ENCODE results near the gene ANKRD62.

Gene ANKRD62

DNA sequence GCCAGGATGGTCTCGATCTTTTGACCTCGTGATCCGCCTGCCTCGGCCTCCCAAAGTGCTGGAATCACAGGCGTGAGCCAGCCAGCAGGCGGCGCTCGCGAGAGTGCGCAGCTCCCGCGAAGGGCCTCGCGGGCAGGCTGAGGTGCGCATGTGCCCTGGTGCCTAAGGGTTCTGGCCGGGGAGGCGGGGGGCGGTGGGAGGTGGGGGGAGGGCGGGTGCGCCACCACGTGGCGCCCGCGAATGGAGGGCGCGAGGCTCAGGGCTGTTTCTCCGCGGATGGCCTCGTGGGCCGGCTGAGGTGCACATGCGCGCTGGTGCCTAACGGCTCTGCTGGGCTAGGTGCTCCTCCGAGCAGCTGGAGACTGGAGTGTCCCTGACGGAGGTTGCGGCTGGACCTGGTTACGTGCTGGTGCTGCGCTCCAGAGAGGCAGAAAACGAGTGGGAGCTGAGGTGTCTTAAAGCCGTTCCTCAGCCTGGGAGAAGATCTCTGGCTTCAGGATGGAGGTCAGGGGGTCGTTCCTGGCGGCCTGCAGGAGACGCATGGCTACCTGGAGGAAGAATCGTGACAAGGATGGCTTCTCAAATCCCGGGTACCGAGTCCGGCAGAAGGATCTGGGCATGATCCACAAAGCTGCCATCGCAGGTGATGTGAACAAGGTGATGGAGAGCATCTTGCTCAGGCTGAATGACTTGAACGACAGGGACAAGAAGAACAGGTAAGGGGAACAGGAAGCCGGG lies at the start of gene ANKRD62:
ANKRD62 (plus strand) TSS at position 324 of the 738 bp plus-strand sequence; CDS start at position 499, 175 bp downstream.
- DNase-seq: no peak

DNA sequence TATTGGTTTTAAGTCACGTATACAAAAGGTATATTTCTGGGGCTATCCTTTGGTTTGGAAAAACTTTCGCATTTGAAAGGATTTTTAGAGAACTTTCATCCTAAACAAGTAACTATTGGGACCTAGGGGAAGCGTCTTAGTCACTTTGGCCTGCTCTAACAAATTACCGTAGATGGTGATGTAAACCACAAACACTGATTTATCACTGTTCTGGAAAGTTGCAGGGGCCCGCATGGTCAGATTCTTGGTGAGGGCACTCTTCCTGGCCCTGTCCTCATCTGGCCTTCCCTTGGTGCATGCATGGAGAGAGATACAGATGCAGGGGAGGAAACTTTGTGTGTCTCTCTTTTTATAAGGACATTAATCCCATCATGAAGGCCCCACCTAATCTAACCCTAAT lies 49.1 kb upstream of the ANKRD62 start:
- no peak for DNase-seq

DNA sequence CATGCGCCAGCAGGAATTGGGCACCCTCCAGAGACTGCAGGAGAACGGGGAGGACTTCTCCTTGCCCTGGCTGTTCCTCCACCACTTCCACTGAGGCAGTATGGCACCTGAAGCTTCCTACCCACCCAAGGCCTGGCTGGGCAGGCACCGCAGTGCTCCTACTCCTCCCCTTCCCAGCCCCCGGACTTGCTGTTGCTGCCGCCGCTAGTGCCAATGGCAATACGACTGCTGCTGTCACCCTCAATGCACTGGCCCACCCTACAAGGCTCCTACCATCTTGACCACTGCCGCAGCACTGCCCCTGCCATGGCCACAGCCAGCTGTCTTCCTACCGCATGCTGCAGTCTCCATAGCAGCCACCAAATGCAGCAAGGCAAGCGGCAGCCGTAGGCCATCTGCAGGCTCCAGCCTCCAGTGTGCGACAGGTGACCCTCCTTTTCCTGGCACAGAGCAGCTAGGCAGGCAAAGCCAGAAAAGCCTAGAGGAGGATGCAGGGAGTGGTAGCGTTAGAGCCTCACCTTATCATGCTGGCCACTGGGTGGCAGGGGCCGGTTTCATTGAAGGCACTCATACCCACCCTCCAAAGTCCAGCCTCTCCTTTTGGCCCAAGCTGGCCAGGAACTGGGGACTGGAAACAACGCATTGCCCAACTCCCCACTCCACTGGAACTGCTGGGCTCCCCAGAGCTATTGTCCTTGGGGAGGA lies 47.4 kb upstream of the ANKRD62 start:
- DNase-seq: no peak

DNA sequence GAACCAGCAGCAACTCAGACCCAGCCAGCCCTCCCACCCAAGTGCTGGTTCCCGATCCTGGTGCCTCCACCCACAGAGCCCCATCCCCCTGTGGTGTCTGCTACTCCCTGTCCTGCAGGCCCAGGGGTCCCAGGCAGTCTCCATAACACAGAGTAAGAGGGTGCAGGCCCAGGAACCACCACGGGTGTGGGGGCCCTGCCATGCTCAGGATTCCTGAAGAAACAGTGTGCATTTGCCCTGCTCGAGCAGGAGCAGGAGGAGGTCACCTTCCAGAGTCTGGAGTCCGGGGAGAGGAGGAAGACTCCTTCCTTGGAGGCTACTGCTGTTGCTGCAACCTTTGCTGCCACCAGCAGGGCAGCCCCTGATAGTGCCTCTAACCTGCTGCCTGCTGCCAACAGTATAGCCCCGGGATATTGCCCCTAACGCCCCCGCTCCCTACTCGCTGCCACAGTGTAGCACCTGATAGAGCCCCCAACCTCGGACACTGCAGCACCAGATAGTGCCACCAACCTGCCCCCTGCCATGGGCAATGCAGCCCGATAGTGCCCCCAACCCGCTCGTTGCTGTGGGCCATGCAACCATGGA lies 46.8 kb upstream of the ANKRD62 start:
- DNase-seq: no peak

DNA sequence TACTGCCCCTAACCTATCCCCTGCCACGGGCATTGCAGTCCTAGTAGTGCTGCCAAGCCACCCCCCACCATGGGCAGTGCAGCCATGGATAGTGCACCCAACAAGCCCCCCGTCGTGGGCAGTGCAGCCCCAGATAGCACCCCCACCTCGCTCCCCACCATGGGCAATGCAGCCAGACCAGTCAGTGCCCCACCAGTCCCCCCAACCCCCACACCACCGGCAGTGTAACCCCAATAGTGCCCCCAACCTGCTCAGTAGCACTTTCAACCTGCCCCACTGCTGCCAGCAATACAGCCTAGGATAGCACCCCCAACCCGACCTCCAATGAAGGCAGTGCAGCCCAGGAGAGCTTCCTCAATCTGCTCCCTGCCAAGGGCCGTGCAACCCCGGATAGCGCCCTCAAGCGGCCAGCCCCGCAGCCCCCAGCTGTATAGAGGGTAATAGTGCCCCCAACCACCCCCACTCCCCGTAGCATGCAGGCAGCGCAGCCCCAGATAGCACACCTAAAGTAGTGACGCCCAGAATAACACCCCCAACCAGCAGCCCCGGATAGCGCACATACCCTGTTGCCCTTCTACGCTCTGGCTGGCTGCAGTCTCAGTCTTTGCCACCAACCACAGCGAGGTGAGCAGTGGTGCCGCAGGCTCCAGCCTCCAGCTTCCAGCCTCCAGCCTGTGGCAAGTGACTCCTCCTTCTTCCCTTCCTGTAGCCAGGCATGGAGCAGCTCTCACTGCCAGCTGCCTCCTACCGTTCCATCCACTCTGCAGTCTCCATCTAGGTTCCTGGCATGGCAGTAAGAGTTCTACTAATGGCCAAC lies 45.4 kb upstream of the ANKRD62 start:
- no peak for DNase-seq

DNA sequence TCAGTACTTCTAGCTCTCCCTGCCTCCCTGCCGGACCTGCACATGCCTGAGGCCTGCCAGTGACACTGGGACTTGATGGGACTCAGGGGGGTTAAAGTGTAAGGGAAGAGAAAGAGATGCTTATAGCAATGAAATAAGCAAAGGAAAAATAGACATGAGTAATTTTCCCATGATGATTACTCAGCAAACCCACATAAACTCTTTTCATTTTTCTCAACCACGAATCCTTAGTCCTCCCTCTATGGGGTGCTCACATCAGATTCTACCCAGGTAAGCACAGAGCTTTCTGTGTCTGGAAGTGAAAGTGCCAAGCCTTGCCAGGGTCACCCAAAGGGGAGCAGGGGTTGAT lies 44.8 kb upstream of the ANKRD62 start:
- no peak for DNase-seq

DNA sequence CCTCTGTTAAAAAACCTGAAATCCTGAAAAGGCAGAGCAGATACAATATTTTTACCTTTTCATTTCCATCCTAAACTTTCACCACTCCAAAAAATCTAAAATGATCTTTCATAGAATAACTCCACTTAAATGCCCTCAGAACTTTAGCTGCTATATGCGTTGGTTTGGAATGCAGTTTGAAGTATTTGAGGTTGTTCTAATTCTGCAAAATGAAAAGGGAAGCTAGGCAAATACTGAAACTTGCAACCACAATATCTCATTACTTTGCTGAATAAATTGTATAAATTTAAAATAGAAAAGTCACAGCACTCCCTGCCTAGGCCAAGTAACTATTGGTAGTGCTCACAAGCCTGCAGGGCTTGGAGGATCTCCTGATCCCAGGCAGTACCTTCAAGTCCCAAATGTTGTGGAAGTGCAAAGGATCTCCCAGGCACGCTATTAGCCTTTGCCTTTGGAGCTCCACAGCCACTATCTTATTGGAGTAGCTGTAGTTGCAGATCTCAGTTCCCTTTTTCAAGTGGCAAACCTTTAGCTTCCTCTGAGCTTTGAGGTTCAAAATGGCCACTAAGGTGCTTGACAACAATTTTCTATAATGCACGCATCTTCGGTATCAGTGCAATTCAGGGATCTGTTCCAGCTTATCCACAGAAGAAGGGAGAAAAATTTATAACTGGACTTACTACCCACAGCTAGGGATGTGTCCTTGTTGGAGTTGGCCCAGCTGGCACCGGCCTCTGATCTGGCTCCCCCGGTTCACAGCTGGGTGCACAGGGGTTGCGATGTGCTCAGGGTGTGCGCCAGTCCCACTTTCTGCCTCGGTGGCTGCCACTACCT lies 43.4 kb upstream of the ANKRD62 start:
- no peak for DNase-seq

DNA sequence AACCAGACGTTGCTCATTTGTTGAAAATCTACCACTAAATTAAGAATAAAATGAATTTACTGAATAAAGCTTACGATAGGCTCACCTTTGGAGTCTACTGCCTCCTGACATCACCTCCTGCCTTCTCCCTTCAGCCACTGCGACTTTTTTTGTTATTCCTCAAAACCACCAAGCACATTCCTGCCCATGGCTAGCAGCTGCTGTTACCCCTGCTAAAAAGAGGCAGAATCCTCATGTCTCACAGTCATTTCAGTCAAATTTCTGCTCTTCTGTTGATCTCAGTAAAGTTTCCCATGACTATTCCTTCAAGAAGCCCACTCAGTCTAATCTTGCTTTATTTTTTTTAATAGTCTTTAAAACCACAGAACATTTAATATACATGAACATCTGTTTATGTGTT lies 40.8 kb upstream of the ANKRD62 start:
- DNase-seq: no peak

DNA sequence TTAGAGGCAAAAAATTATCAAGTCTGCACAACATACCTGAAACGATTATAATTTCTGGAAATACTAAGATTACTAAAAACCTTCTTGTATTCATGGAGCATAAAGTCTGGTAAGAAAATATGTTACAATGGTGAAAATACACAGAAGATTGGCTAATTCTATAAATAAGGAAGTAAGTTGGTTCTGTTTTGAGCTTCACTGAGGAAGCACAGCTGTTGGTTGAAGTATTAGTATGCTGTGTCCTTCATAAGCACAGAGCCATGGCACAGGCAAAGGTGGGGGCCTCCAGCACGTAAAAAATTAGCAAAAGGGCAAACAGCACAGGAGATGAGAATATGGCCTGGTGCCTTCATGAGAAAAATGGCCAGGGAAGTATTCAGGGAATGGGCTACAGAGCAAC lies 40.4 kb upstream of the ANKRD62 start:
- no peak for DNase-seq

DNA sequence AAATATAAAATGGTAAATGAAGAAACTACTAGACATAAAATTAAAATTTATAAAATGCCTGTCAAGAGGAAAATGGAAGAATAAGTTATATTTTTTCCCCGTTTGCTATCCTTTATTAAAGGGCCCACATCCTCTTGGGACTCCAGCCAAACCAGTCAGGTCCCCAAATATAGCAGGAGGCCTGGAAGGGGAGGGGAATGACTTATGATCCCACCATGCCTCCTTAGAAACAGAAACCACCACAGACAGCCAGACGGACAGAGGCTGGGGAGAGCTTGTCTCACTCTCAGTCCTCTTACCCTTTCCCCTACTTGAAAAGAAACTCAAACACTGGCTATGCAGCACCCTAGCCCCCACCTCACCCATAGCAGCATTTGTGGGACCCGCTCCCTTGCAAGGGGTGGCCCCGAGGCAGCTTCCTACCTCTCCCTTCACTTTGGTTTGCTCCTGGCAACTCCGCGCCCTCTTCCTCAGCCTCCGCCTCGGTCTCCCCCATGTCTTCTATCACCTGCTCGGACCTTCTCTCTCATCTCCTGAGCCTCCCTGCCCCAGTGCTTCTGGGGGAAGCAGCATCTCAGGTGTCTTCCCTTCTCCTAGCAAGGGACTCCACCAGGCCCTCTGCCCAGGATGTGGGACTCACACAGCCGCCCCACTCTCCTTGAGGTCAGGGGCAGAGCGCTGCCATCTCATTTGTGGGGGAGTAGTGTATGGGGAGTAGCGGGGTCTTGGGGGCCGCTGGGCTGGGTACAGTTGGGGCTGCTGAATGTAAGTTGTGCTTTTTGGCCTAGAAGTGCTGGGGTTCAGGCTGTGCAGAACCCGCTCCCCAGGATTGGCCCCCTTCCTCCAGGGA lies 37.4 kb upstream of the ANKRD62 start:
- DNase-seq: no peak

DNA sequence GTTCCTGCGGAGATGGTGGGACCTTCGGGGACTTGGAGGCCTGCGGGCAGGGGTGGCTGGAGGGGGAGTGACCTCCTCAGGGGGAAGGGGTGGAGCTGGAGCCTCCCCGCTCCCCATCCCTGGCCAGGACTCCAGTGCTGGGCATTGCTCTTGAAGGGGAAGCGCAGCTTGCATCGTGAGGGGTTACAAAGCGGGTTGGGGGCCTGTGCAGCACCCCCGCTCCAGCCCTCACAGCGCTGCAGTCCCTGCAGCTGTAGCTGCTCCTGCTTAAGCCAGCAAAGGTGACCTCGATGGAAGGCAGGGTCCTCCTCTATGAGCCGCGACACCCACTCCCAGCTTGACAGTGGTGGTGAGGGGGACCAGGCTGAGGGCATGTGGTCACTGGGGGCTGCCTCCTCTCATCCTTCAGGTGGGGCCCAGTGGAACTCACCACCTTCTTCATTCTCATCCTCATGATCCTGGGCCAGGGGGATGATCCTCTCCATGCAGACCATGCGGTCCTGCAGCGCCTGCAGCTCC lies 36.7 kb upstream of the ANKRD62 start:
- no peak for DNase-seq

DNA sequence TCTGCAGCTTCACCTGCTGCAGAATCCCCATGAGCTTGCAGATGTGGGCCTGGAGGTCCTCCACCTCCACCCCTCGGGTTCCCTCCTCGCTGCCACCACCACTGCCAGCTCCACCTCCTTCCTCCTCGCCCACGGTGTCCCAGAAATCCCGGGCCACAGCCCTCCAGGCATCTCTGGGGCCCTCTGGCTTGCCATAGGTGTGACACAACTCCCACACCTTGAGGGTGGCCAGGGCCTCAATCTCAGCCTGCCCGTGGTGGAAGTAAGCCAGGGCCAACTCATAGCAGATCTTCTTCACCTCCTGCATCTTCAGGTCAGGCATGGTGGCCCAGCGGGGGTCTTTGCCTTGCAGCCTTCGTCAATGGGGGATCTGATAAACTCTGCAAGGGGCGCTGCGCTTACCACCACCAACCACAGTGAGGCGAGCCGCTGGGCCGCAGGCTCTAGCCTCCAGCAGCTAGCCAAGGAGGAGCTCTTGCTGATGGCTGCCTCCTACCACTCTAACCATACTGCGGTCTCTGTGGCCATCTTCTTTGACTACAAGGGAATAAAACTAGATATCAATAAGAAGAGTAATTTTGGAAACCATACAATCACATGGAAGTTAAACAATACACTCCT lies 36.1 kb upstream of the ANKRD62 start:
- DNase-seq: no peak

DNA sequence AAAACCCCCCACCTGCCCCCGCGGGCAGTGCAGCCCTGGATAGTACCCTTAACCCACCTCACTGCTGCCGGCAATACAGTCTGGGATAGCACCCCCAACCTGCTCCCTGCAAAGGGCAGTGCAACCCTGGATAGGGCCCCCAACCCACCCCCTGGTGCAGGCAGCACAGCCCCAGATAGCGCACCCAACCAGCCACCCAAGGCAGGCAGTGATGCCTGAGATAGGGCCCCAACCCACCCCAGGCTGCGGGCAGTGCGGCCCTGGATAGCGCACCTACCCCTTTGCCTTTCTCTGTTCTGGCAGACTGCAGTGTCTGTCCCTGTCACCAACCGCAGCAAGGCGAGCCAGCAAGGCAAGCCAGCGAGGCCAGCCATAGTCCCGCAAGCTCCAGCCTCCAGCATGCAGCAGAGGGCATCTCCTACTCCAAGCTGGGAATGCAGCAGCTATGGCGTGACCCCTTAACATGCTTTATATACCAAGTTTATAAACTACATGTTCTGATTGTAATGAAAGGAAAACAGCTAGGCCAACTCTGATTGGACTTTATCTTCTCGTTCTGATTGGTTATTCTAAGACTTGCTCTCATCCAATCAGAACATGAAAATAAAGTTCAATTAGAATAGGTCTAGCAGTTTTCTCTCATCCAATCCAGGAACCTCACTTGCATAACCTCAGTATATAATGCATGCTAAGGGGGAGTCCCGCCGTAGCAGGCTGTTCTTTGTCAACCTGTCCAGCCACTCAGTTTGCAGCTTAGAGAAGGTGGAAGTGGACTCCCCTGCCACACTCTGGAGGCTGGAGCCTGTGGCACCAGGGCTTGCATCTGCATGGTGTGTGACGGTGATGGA lies 34.1 kb upstream of the ANKRD62 start:
- DNase-seq: no peak

DNA sequence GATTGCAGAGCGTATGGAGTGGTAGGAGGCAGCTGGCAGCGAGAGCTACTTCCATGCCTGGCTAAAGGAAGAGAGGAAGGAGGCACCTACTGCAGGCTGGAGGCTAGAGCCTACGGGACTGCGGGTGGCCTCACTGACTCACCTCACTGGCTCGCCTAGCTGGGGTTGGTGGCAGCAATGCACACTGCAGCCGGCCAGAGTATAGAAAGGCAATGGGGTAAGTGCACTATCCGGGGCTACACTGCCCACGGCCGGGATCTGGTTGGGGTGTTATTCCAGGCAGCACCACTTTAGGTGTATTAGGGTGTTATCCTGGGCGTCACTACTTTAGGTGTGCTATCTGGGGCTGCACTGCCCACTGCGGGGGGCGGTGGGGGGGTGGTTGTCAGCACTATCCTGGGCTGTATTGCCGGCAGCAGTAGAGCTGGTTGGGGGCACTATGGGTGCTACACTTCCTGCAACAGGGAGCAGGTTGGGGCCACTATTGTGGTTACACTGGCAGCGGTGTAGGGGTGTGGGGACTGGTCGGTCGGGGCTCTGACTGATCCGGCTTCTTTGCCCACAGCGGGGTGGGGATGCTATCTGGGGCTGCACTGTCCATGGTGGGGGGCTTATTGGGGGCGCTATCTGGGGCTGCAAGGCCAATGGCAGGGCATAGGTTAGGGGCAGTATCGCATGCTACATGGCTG lies 33.3 kb upstream of the ANKRD62 start:
- DNase-seq: no peak

DNA sequence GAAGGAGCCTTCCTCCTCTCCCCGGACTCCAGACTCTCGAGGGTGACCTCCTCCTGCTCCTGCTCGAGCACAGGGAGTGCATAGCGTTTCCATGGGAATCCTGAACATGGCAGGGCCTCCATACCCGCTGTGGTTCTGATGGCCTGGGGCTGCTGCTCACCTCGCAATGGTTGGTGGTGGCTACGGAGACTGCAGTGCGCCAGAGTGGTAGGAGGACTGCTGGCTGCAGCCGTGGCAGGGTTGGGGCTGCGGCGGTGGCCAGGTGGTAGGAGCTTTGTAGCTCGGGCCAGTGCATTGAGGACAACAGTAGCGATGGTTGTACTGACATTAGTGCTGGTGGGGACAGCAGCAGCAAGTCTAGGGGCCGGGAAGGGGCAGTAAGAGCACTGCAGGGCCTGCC lies 32.0 kb upstream of the ANKRD62 start:
- DNase-seq: no peak

DNA sequence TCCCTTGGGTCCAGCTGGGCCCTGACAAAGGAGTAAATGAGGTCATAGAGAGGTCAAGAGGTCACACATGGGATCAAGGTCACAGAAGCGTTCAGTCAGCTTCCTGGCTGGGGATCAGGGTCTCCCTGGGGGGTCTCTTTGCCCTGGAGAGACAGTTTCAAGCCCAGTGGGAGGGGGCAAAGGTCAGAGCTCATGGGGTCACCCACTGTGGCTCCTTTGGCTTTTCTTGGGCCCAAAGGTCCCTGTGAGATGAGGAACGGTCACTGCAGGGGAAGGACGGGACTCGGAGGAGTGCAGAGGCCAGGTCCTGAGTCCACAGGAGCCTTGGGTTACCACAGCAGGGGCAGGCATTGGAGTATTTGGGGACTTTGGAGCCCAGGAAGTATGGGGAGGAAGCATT lies 30.7 kb upstream of the ANKRD62 start:
- no peak for DNase-seq

DNA sequence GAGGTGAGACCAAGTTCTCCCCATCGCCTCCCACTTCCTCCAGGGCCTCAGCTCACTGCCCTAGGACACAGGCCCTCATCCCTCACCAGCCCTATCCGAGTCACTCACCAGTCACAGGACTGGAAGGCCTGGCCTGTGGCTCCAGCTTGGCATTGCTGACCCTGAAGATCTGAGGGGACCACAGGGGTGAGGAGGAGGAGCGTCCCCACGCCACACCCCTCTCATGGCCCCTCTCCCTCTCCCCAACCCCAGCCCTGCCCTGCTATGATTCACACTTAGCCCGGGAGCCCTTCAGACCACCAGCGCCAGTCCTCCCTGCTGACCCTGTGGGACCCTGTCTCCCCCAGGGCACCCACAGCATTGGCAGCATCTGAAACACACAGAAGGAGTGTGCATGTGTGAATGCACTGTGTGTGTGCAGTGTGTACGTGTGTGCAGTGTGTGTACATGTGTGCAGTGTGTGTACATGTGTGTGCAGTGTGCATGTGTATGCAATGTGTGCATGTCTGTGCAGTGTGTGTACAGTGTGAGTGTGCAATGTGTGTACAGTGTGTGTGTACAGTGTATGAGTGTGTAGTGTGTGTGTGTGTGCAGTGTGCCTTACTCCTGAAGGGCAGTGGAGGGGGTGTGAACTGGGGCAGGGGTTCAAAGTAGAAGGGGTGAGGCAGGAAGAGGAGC lies 29.4 kb upstream of the ANKRD62 start:
- no peak for DNase-seq

DNA sequence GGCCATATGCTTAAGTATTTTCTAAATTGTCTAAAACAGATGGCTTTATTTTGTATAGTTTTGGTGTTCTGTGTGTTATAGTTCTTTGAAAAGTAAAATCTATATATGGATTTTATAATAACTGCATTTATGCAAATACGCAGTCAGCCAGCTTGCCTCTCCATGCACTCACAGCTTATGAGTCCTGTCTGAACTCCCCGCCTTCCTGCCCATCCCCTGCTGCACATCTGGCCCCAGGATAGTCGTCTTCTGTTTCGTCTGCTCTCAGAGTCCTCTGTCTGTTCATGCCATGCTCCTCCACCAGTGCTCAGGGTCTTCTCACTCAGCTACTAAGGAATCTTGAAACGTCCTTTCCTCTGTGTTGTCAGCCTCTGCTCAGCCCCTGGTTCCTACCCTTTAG lies 28.2 kb upstream of the ANKRD62 start:
- DNase-seq: no peak
